Suprapubic skin (tissue), 4 donors: ENCODE measurements around the gene TMEM145.

Experiments
- CTCF ChIP-seq, 2 donors: fragments of 200-600 bp in 1 of 2; fragments of 450-650 bp in 1 of 2; sonication (generic) in 1 of 2; IDR thresholded peaks; one replicate each; pipeline ENCODE4 v1.5.1; 2016 to 2019; ENCODE audit warnings: antibody characterized with exemption in 2 of 2, mild to moderate bottlenecking in 1 of 2, moderate library complexity in 1 of 2
- POLR2A ChIP-seq, 2 donors: fragments of 450-650 bp; IDR thresholded peaks; one replicate each; pipeline ENCODE4 v1.6.1; 2017; ENCODE audit warnings: antibody characterized with exemption in 2 of 2, mild to moderate bottlenecking in 2 of 2, moderate library complexity in 2 of 2
- POLR2AphosphoS5 ChIP-seq, 3 donors: sonication (generic); formaldehyde crosslinking; IDR thresholded peaks; one replicate each; pipeline ENCODE4 v1.6.1; 2017; ENCODE audit warnings: antibody characterized with exemption in 3 of 3

- TF ChIP-seq CTCF (IDR thresholded peaks at IDR 0.05) (no peak), POLR2AphosphoS5 (IDR thresholded peaks at IDR 0.05) (no peak), POLR2A (IDR thresholded peaks at IDR 0.05) (no peak)
These were observed 3.4 kb downstream of the TMEM145 start for GRCh38 chr19:42316223-42317211.
